Type B pancreatic cell (in vitro differentiated cells): Measurements from ENCODE around the gene SUMF2. TPM values are rescaled to one million over a fixed set of nuclear protein-coding genes. Genes with fewer than 3 reads are reported as not detected.
"Not testable (repeated sequence)": the region's sequence is repeated elsewhere in the genome, so short reads cannot be mapped to it uniquely, and the experiment has no call there.

Experiments
- DNase-seq: peaks from one replicate; pipeline ENCODE4 v3.0.0; 2021; ENCODE audit warnings: mixed read lengths; ENCODE audit not compliant: unreplicated experiment; ENCODE audit errors: extremely low spot score
- H3K27ac Mint-ChIP-seq: 2 replicates; pipeline ENCODE4 v1.8.0; 2021; ENCODE audit warnings: mild to moderate bottlenecking, mixed read lengths
- H3K27me3 Mint-ChIP-seq: 2 replicates; pipeline ENCODE4 v1.8.0; 2021; ENCODE audit warnings: mixed read lengths
- H3K36me3 Mint-ChIP-seq: 2 replicates; pipeline ENCODE4 v1.8.0; 2021; ENCODE audit warnings: mixed read lengths
- H3K4me1 Mint-ChIP-seq: one replicate; pipeline ENCODE4 v1.8.0; 2021; ENCODE audit warnings: mixed read lengths; ENCODE audit not compliant: unreplicated experiment
- H3K4me3 Mint-ChIP-seq: 2 replicates; pipeline ENCODE4 v1.8.0; 2021; ENCODE audit warnings: mild to moderate bottlenecking, mixed read lengths
- H3K9me3 Mint-ChIP-seq: 2 replicates; pipeline ENCODE4 v1.8.0; 2021; ENCODE audit warnings: mixed read lengths
- CTCF ChIP-seq: fragments of 200-600 bp; sonication (generic); conservative IDR thresholded peaks from 2 replicates; pipeline ENCODE4 v1.5.0; 2021; ENCODE audit warnings: antibody characterized with exemption, mild to moderate bottlenecking
- total RNA-seq: library from RNA; stranded (reverse); gene quantifications from 2 replicates; pipeline ENCODE4 v1.2.1, GENCODE V29; 2021; ENCODE audit warnings: low replicate concordance

SUMF2 gene
- total RNA-seq, 1 donor from 2014 or later: 125 TPM

- Mint-ChIP-seq H3K4me3 (no peak overlapping the region), H3K9me3 (no peaks in the 10 kb centered on the region), H3K36me3 (peaks cover 7% of the 10 kb centered on the region), H3K4me1 (no peaks in the 10 kb centered on the region), H3K27ac (no peak overlapping the region), H3K27me3 (no peaks in the 10 kb centered on the region)
- TF ChIP-seq CTCF: no peak
- no peak for DNase-seq
Observed at GRCh38 chr7:56099653-56100052, 35.6 kb downstream of the SUMF2 start.

- not testable (repeated sequence) for H3K4me3 Mint-ChIP-seq, H3K27ac Mint-ChIP-seq, H3K9me3 Mint-ChIP-seq, H3K27me3 Mint-ChIP-seq, H3K36me3 Mint-ChIP-seq, DNase-seq, H3K4me1 Mint-ChIP-seq
Observed at GRCh38 chr7:56104138-56104537, 40.1 kb downstream of the SUMF2 start.

- no peak for DNase-seq
- no peaks in the 10 kb centered on the region for H3K27me3 Mint-ChIP-seq
- peaks cover 8% of the 10 kb centered on the region for H3K36me3 Mint-ChIP-seq
- peak overlapping the region; percentile 97 for H3K4me3 Mint-ChIP-seq
- no peak for TF ChIP-seq CTCF
- peak overlapping the region; percentile 94 for H3K27ac Mint-ChIP-seq
- H3K9me3 Mint-ChIP-seq: peaks cover 7% of the 10 kb centered on the region
- H3K4me1 Mint-ChIP-seq: peaks cover 8% of the 10 kb centered on the region
Observed at GRCh38 chr7:56105508-56105907, 41.4 kb downstream of the SUMF2 start.

- TF ChIP-seq CTCF: no peak
- Mint-ChIP-seq H3K9me3 (peaks cover 7% of the 10 kb centered on the region), H3K4me3 (peak within 1 kb of the TSS; percentile 97), H3K27me3 (no peaks in the 10 kb centered on the region), H3K36me3 (peaks cover 8% of the 10 kb centered on the region), H3K4me1 (peaks cover 8% of the 10 kb centered on the region), H3K27ac (peak within 1 kb of the TSS; percentile 94)
- DNase-seq: peak; percentile 88
Observed at GRCh38 chr7:56106108-56107073, 42.3 kb downstream of the SUMF2 start, which contains the start of gene CHCHD2. Gene CHCHD2 (minus strand): TSS chr7:56106476. CDS start chr7:56106413, 63 bp downstream.

- Mint-ChIP-seq H3K27me3 (no peaks in the 10 kb centered on the region), H3K4me3 (peak overlapping the region; percentile 17)
Observed at GRCh38 chr7:56107954-56108258, 43.8 kb downstream of the SUMF2 start.

More at GRCh38 chr7:56107954-56108258, 43.8 kb downstream of the SUMF2 start:
- Mint-ChIP-seq H3K4me1 (peaks cover 8% of the 10 kb centered on the region), H3K27ac (no peak overlapping the region), H3K36me3 (peaks cover 8% of the 10 kb centered on the region), H3K9me3 (peaks cover 7% of the 10 kb centered on the region)
- no peak for TF ChIP-seq CTCF
- no peak for DNase-seq
